IPS DF 19.7 (cell line): ENCODE measurements around the gene SCGB1D1.
"Not testable (repeated sequence)": the region's sequence is repeated elsewhere in the genome, so short reads cannot be mapped to it uniquely, and the experiment has no call there.

Source experiments
- DNase-seq: peaks from one replicate; pipeline ENCODE4 v3.0.0-alpha.2; 2013; ENCODE audit warnings: low read depth, low spot score

Gene SCGB1D1

DNA sequence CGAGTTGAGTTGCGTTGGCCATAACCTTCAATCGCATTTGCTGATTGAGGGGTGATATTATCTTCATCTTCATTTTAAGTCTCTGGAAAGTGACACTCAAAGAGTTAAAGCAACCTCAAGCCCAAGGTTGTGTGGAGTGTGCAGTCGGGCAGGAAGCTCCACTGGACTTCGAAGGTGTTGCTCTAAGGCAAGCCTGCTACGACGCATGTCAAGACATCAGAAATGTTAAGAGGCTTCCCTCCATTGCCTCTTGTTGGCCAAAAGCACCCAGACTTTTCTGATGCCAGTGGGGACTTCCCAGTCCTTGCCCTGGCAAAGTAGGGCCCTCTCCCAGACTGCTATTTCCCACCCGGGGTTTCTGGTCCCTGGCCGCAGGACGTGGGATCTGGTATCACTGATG is 23.6 kb upstream of the SCGB1D1 start:
- DNase-seq = no peak

DNA sequence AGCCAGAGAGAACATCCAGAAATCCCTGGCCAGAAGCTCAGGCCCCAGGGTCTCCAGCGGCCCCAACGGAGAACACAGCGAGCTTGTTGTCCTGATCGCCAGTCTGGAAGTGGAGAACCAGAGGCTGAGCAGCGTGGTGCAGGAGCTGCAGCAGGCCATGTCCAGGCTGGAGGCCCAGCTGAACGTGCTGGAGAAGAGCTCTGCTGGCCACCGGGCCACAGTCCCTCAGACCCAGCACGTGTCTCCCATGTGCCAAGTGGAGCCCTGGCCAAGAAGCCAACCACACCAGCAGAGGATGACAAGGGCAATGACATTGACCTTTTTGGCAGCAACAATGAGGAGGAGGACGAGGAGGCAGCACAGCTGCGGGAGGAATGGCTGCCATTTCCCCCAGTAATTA is 20.6 kb upstream of the SCGB1D1 start:
- no peak for DNase-seq

DNA sequence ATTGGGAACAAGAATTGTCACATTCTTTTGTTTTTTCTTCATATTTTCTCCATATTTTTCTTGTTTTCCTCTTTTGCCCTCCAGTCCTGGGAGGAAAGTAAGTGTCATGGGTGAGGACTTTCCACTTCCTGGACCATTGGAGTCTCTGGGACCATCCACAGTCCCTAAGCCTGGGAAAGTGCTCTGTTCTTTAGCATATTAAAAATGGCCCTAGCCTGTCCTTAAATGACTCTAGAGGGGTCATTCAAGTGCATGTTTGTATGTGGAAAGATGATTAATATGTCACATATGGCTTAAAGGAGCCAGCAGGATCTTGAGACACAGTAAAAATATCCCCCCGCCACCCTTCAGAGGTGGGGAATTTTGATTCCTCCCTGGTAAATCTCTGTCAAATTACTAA is 20.1 kb upstream of the SCGB1D1 start:
- no peak for DNase-seq

DNA sequence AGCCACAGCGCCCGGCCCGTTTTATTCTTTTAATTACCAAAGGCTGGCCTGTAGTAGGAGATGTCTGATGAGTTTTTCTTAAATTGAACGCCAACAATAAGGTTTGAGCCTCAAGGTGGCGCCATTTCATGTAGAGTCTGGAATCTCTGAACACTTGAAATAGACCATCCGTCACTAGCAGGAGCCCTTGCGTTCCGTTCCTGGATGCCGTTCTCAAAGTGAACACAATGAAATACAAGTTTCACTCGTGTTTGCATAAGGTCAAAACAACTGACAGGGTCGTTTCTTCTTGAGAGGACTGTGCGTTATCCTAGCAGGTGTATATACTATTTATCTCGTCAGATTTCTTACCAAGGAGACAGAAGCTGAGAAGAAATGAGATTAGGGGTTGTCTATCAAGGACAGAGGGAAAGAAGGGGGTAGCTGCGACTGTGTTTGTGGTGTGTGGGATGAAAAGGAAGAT is 18.7 kb upstream of the SCGB1D1 start:
- peak; percentile 67 for DNase-seq

DNA sequence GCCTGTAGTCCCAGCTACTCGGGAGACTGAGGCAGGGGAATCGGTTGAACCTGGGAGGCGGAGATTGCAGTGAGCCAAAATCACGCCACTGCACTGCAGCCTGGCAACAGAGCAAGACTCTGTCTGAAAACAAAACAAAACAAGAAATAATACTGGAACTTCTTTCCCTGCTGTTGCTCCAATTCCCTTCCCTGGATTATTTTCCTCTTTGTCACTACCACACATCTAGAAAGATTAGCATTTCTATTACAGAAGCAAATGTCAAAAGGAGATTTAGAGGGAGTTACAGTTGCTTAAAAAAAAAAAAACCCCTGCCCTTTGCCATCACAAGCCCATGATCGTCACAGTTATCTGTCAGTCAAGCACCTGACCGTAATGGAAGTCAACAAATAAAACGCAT is 17.7 kb upstream of the SCGB1D1 start:
- DNase-seq = no peak

DNA sequence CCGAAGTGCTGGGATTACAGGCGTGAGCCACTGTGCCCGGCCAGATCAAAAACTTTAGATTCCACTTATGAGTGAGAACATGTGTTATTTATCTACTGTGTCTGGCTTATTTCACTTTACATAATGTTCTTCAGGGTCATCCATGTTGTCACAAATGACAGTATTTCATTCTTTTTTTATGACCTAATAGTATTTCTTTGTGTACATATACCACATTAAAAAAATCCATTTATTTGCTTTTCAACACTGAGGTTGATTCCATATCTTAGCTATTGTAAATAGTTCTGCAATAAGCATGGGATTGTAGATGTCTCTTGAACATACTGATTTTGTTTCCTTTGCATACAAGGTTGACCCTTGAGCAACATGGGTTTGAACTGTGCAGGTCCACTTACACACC is 13.2 kb upstream of the SCGB1D1 start:
- no peak for DNase-seq

DNA sequence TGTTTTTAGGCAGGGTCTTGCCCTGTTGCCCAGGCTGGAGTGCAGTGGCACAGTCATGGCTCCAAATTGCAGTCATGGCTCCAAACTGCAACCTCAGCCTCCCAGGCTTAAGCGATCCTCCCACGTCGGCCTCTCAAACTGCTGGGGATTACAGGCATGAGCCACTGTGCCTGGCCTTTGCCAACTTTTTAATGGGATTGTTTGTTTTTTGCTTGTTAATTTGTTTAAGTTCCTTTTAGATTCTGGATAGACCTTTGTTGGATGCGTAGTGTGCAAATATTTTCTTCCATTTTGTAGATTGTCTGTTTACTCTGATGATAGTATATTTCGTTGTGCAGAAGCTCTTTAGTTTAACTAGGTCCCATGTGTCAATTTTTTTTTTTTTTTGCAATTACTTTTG is 10.0 kb upstream of the SCGB1D1 start:
- no peak for DNase-seq

DNA sequence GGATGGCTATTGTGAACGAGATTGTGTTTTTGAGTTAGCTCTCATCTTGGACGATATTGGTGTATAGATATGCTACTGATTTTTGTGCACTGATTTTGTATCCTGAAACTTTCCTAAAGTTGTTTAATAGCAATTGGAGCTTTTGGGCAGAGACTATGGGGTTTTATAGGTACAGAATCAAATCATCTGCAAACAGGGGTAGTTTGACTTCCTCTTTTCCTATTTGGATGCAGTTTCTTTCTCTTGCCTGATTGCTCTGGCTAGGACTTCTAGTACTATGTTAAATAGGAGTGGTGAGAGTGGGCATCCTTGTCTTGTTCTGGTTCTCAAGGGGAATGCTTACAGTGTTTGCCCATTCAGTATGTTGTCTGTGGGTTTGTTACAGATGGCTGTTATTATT is 8.9 kb upstream of the SCGB1D1 start:
- no peak for DNase-seq

DNA sequence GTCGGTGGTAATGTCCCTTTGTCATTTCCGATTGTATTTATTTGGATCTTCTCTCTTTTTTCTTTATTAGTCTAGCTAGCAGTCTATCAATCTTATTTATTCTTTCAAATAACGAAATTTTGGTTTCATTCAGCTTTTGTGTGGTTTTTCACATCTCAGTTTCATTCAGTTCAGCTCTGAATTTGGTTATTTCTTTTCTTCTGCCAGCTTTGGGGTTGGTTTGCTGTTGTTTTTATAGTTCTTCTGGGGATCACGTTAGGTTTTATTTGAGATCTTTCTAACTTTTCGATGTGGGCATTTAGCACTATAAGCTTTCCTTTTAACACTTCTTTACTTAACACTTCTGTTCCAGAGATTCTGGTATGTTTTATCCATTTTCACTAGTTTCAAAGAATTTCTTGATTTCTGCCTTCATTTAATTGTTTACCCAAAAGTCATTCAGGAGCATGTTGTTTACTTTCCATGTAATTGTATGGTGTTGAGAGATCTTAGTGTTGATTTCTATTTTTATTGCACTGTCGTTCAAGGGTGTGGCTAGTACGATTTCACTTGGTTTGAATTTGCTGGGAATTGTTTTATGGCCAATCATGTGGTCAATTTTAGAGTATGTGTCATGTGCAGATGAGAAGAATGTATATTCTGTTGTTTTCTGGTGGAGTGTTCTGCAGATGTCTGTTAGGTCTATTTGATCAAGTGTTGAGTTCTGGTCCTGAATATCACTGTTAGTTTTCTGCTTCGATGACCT is 7.7 kb upstream of the SCGB1D1 start:
- no peak for DNase-seq

DNA sequence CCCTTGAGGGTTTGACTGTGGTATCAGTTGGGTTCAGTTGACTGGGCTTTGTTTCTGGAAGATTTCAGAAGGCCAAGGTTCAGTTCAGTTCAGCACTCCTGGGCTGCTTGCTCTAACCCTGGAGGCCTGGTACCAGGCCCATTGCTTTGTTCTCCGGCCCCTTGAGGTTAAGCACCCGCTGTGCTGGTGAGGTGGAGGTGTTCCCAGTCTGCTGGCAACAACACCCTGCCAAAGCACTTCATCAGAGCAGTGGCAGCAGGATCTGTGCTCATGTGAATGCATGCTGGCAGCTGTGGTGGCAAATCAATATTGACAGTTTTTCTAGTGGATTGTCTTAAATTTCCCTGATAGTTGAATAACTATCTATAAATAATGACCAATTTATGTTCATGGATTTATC is 3.8 kb upstream of the SCGB1D1 start:
- DNase-seq = no peak

DNA sequence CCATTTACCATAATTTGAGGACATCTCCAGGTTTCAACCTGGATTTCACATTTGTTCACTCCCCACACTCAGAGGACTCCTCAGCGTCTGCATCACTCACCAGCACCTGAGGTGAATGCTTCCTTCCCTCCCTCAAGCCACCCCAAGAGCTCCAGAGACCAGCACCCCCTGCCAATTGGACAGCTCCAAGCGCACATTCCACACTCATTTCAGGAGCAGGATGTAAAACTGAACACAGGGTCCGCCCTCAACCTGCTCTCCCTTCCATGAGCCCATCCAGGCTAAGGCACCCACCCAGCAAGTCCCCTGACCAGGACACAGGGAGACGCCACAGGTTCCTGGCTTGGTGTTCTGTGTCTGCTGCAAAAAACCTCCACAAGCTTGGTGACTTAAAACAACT is 3.9 kb downstream of the SCGB1D1 start:
- DNase-seq = no peak

DNA sequence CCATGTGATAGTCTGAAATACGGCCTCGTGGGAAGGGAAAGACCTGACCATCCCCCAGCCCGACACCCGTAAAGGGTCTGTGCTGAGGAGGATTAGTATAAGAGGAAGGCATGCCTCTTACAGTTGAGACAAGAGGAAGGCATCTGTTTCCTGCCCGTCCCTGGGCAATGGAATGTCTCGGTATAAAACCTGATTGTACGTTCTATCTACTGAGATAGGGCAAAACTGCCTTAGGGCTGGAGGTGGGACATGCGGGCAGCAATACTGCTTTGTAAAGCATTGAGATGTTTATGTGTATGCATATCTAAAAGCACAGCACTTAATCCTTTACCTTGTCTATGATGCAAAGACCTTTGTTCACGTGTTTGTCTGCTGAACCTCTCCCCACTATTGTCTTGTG is 5.0 kb downstream of the SCGB1D1 start:
- not testable (repeated sequence) for DNase-seq

DNA sequence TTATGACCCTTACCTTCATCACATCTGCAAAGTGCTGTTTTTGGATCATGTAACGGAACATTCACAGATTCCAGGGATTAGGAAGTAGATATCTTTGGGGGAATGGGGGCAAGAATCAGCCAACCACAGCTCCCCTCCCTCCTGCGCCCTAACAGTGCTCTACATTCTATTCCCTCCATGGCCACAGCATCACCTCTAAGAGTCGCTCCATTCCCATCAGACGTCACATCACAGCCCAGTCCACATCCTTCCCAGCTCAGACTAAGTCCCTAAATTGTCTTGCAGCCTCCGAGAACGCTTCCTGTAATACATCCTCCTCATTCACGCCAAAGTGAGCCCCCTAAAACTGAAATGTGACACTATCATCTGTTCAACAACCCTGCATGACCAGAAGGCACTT is 5.9 kb downstream of the SCGB1D1 start:
- no peak for DNase-seq

DNA sequence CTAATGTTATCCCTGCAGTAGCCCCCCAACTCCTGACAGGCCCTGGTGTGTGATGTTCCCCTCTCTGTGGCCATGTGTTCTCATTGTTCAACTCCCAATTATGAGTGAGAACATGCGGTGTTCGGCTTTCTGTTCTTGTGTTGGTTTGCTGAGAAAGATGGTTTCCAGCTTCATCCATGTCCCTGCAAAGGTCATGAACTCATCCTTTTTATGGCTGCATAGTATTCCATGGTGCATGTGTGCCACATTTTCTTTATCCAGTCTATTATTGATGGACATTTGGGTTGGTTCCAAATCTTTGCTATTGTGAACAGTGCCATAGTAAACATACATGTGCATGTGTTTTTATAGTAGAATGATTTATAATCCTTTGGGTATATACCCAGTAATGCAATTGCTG is 7.4 kb downstream of the SCGB1D1 start:
- DNase-seq = not testable (repeated sequence)

DNA sequence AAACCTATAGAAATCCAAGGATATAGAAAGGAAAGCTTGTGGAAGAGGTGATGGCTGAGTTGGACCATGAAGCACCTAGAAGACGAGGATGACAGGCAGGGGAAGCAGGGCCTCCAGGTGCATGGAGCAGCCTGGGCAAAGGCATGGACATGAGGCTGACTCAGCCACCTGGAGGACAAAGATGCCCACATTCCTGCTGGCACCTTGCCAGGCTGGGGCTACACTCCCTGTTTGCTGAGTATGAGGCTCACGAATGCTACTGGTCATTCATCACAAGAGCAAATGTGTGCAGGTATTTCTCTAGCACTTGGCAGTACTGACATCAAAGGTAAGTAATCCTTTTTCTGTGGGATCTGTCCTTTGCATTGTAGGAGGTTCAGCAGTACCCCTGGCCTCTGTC is 11.4 kb downstream of the SCGB1D1 start:
- DNase-seq = no peak

DNA sequence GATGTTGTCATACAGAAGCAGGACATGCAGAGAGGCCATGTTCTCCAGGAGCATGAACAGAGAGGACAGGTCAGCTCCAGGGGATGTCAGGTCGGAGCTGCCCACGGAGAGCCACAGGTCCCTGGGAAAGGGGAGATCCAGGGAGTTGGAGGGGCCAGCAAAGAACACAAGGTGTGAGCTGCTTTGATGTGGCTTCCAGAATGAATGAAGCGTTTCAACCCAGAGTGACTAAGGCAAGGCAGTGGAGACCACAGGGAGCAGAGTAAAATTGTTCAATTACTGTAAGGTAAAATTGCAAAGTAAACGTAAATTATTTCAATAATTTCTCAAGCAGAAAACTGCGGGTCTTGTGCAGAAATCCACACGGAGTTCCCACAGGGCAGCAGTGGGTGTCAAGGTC is 12.9 kb downstream of the SCGB1D1 start:
- no peak for DNase-seq

DNA sequence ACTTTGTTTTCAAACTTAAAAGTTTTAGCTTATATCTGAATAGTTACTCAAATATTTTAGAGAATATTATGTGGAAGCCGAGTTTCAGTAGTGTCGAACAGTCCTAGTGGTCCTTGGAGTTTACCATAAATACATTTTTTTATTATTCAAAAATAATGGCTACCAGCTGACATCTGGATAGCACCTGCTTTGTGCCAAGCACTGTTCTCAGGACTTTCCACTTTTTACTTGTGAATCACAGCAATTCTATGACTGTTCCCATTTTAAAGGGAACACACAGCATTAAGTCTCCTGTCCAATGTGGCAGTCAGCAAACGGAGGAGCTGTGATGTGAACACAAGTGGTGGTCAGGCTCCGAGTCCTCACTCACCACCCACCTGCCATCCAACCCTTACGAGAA is 14.4 kb downstream of the SCGB1D1 start:
- no peak for DNase-seq

DNA sequence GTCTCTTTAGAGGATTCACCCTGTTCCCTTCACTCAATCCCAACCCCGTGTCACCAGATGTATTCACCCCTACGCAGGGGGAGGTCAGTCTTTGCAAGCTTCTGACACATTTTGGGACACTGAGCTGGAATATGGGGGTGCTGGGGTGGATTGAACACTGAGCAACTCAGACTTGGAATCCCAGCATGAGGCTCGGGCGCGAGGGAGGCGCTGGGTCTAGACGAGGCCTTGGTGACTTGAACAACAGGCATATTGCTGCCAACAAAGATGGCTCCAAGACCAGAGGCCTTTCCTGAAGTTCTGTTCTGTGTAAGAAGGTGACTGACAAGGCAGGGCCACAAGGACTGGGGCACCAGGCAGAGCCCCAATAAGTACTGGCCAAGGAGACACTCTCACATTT is 15.4 kb downstream of the SCGB1D1 start:
- no peak for DNase-seq

DNA sequence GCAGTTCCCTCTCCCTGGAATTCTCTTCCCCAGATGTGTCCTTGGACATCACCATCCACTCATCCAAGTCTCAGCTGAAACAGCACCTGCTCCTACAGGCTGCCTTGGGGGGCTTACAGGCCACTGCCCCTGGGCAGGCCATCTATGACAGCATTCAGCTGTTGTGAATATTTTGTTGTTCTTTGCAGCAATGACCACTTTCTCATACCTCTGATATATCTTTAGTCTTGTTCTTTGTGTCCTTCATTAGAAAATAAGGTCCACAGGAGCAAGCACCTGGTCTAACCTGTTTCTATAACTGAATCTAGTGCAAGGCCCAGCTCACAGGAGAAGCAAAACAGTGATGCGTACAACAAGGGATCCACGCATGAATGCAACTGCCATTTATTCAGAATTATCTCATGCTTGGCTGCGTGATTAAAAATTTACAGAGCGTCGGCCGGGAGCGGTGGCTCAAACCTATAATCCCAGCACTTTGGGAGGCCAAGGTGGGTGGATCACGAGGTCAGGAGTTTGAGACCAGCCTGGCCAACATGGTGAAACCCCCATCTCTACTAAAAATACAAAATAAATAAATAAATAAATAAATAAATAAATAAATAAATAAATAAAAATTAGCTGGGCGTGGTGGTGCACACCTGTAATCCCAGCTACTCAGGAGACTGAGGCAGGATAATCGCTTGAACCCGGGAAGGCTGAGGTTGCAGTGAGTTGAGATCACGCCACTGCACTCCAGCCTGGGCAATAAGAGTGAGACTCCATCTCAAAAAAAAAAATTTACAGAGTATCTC is 16.5 kb downstream of the SCGB1D1 start:
- DNase-seq = not testable (repeated sequence)

DNA sequence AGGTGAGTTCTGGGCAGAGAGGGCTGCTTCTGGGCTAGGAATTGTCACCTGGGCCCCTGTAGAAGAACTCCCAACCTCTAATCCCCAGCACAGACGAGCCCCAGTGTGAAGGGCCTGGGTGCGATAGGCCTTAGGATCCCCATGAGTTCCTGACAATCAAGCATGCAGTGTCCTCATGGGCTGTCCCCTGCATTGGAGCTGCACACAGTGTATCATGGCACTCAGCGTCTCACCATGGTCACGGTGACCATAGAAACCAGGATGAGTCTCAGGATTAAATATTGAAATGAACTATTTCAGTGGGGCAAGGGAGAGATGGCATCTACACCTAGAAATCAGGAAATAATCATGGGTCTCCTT is 18.7 kb downstream of the SCGB1D1 start:
- DNase-seq = no peak

DNA sequence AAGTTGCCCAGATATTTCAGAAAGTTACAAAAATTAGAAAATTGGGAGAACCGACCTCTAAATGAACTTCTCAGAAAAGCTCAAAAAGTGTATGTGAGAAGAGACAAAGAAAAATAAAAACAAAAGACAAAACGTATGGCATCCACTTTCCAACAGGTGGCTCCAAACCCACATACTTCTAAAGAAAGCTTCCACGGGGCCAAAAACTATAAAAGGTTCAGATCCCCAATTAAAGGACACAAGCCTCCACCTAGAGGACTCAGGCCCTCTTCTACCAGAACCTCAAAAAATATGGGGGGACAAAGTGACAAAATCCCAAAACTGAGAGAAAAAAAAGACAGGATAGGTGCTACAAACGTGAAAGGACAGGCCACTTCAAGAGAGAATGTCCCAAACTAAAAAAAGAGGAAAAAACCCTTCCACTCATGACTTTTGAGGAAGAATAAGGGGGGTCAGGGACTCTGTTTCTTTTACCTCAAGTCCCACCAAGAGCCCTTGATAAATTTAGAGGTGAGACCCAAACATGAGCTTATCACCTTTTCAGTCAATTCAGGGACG is 27.3 kb downstream of the SCGB1D1 start:
- no peak for DNase-seq

DNA sequence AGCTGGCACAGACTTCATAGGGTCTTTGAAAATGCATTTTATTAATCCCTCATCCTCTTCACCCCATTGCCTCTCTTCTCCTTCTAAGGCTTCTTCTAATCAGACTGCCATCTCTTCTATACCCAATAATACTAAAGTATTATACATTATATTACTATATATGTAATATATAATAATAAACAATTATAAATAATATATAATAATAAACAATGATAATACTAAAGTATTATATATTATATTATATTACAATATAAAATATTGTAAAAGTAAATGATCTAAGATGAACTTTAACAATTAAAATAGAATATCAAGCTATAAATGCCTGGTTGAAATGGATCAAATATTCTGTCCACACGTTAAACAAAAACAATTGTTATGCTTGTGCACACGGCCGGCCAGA is 31.5 kb downstream of the SCGB1D1 start:
- DNase-seq = no peak

DNA sequence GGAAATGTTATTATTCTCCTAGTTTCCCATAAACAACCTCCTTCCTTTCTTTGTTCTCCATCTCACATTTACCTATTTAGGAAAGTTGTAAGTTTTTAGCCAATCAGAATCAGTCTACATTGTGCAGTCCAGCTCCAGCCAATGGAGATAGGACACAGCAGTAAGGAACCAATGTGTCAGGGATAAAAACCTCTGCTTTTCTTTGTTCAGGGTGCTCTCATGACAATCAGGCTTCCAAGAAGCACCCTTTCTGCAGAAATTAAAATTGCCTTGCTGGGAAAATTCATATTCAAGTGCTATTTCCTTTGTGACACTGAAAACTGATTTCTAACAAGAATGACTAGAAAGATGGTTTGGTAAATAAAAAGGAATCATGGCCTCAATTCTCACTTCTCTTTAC is 33.1 kb downstream of the SCGB1D1 start:
- no peak for DNase-seq
